ENCODE results near the gene USP6NL. TPM values are rescaled to one million over a fixed set of nuclear protein-coding genes. Genes with fewer than 3 reads are reported as not detected.

USP6NL gene
- total and polyA plus RNA-seq, 2 of the 13 experiments (the other 11 are each of a cell fraction or from before 2014, with no cell fraction given): 10.5 to 22.9 TPM

- no peak overlapping the region for H3K27ac ChIP-seq (ENCODE audit: extremely low read length, insufficient read depth, low read length)
- 95% methylated on average over 3 of the region's 3 CpGs for WGBS (ENCODE audit: low lambda C conversion rate)
These were observed 135.5 kb downstream of the USP6NL start for GRCh38 chr10:11475831-11476434.

More at GRCh38 chr10:11475831-11476434, 135.5 kb downstream of the USP6NL start:
- Histone ChIP-seq H3K4me1 (ENCODE audit: insufficient read depth, low read length) (no peaks in the 10 kb centered on the region), H3K36me3 (replicated peaks in 1 of 2; ENCODE audit: control insufficient read depth in 1 of 2, insufficient read depth in 2 of 2, low read length in 2 of 2) (peaks cover 8 to 36% of the 10 kb centered on the region in 2 experiments), H3K79me2 (ENCODE audit: insufficient read depth, low read length) (no peaks in the 10 kb centered on the region), H4K20me1 (ENCODE audit: insufficient read depth, low read length) (peaks cover 2% of the 10 kb centered on the region; the same call in 1 of the 2 replicates), H2AFZ (ENCODE audit: low read length) (no peak overlapping the region), H3K9ac (ENCODE audit: insufficient read depth, low read depth, low read length) (no peak overlapping the region), H3K4me3 (replicated peaks in 1 of 3; ENCODE audit: insufficient read depth in 1 of 3, low read depth in 2 of 3, low read length in 3 of 3) (no peak overlapping the region), H3K27me3 (ENCODE audit: control insufficient read depth in 1 of 2, insufficient read depth in 2 of 2, low read length in 2 of 2) (no peaks in the 10 kb centered on the region), H3K4me2 (ENCODE audit: low read depth, low read length) (no peak overlapping the region), H3K9me3 (ENCODE audit: low read length) (no peaks in the 10 kb centered on the region)
- TF ChIP-seq ZNF660 (CRISPR knock-in tag; IDR thresholded peaks at IDR 0.05; ENCODE audit: borderline replicate concordance, low read depth): no peak
- TF ChIP-seq ZNF776 (CRISPR knock-in tag; IDR thresholded peaks at IDR 0.05): no peak
- TF ChIP-seq ZNF550 (CRISPR knock-in tag; IDR thresholded peaks at IDR 0.05; ENCODE audit: borderline replicate concordance): no peak
- TF ChIP-seq, protein P1, sequence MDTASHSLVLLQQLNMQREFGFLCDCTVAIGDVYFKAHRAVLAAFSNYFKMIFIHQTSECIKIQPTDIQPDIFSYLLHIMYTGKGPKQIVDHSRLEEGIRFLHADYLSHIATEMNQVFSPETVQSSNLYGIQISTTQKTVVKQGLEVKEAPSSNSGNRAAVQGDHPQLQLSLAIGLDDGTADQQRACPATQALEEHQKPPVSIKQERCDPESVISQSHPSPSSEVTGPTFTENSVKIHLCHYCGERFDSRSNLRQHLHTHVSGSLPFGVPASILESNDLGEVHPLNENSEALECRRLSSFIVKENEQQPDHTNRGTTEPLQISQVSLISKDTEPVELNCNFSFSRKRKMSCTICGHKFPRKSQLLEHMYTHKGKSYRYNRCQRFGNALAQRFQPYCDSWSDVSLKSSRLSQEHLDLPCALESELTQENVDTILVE (CRISPR knock-in tag; IDR thresholded peaks at IDR 0.05): no peak
- TF ChIP-seq ZNF232 (CRISPR knock-in tag; IDR thresholded peaks at IDR 0.05; ENCODE audit: borderline replicate concordance): no peak
- TF ChIP-seq NFATC3 (CRISPR knock-in tag; IDR thresholded peaks at IDR 0.05): no peak
- TF ChIP-seq ATAD3A (CRISPR knock-in tag; IDR thresholded peaks at IDR 0.05): no peak
- TF ChIP-seq PAX8 (CRISPR knock-in tag; IDR thresholded peaks at IDR 0.05; ENCODE audit: borderline replicate concordance): no peak
- no peak for TF ChIP-seq NFE2 (CRISPR knock-in tag; IDR thresholded peaks at IDR 0.05)
- TF ChIP-seq REXO4 (CRISPR knock-in tag; IDR thresholded peaks at IDR 0.05; ENCODE audit: borderline replicate concordance): no peak
- TF ChIP-seq NFIC (IDR thresholded peaks at IDR 0.05; ENCODE audit: low read length): no peak
- no peak for TF ChIP-seq ZBTB8A (CRISPR knock-in tag; IDR thresholded peaks at IDR 0.05; ENCODE audit: borderline replicate concordance, low read depth)
- TF ChIP-seq ZNF329 (CRISPR knock-in tag; IDR thresholded peaks at IDR 0.05; ENCODE audit: low read depth): no peak
- no peak for TF ChIP-seq ZFY (CRISPR knock-in tag; IDR thresholded peaks at IDR 0.05)
- TF ChIP-seq ZZZ3 (CRISPR knock-in tag; IDR thresholded peaks at IDR 0.05; ENCODE audit: borderline replicate concordance): no peak
- no peak for TF ChIP-seq MAFK (conservative IDR thresholded peaks at IDR 0.05 in 1 of 2, IDR thresholded peaks at IDR 0.05 in 1 of 2; ENCODE audit: low read length in 2 of 2)
- no peak for TF ChIP-seq ZSCAN20 (CRISPR knock-in tag; IDR thresholded peaks at IDR 0.05; ENCODE audit: borderline replicate concordance)
- ATAC-seq (no peak), FAIRE-seq (no peak), DNase-seq (ENCODE audit: low spot score) (no peak)
- BruUV-seq (replicated peaks): no TSS peak
- in situ Hi-C loops (cut with HindIII; ENCODE audit: extremely low pct_ligation_motif_present, low pct_unique_long_range_greater_than_20kb) (no loop called here), intact Hi-C loops (cut with micrococcal nuclease; ENCODE audit: unreplicated experiment) (no loop called here)
- ChIA-PET POLR2A (no interaction called here), CTCF (ENCODE audit: low intra/inter-chr PET ratio, low total read pairs) (no interaction called here)

Data from HepG2 (cell line).